Measurements from ENCODE around the gene ESRRA. TPM values are rescaled to one million over a fixed set of nuclear protein-coding genes. Genes with fewer than 3 reads are reported as not detected.

ESRRA gene
- total and polyA plus RNA-seq, 2 of the 4 experiments (the other 2 are of a cell fraction) = 10.2 to 15.0 TPM

- Histone ChIP-seq H4K5ac (ENCODE audit: low read depth, low read length) (no peak overlapping the region), H3K27me3 (ENCODE audit: control insufficient read depth, insufficient read depth, low read length) (no peaks in the 10 kb centered on the region), H3K27ac (ENCODE audit: insufficient read depth, low read length) (no peak overlapping the region), H2BK20ac (ENCODE audit: low read depth, low read length) (no peak overlapping the region), H3K23ac (ENCODE audit: low read depth, low read length) (no peak overlapping the region), H3K9ac (ENCODE audit: low read depth, low read length) (no peak overlapping the region), H4K91ac (ENCODE audit: insufficient read depth, low read depth, low read length) (no peak overlapping the region), H3K56ac (ENCODE audit: extremely low read depth, insufficient read depth, low read length) (no peak overlapping the region), H3K14ac (replicated peaks; ENCODE audit: low read depth, low read length) (no peak overlapping the region), H2AK9ac (replicated peaks; ENCODE audit: low read depth, low read length, poor library complexity) (no peak overlapping the region), H3K9me1 (ENCODE audit: insufficient read depth, low read length) (peaks cover 14% of the 10 kb centered on the region), H2BK5ac (ENCODE audit: low read depth, low read length, poor library complexity, severe bottlenecking) (no peak overlapping the region), H2AFZ (replicated peaks; ENCODE audit: low read length, poor library complexity) (no peak overlapping the region), H3K79me1 (ENCODE audit: low read depth in 1 of 2, low read length in 2 of 2) (peaks cover 7 to 31% of the 10 kb centered on the region in 2 experiments), H3K9me3 (ENCODE audit: control insufficient read depth, insufficient read depth, low read length) (no peaks in the 10 kb centered on the region), H2BK120ac (ENCODE audit: low read depth, low read length) (no peak overlapping the region), H3K4me2 (ENCODE audit: low read depth, low read length) (no peak overlapping the region), H2BK15ac (ENCODE audit: low read depth, low read length) (no peak overlapping the region), H4K8ac (ENCODE audit: low read depth in 2 of 2, low read length in 2 of 2) (no peak overlapping the region), H2AK5ac (ENCODE audit: low read depth, low read length) (peak overlapping the region; percentile 17; the same call in 1 of the 2 replicates), H3K4ac (ENCODE audit: low read depth, low read length) (no peak overlapping the region), H3K4me1 (ENCODE audit: control insufficient read depth, insufficient read depth, low read length) (peaks cover 10% of the 10 kb centered on the region), H4K20me1 (ENCODE audit: insufficient read depth, low read length) (no peaks in the 10 kb centered on the region; the same call in 1 of the 2 replicates), H3K18ac (ENCODE audit: low read depth, low read length) (no peak overlapping the region), H3K36me3 (ENCODE audit: control insufficient read depth, insufficient read depth, low read length) (peaks cover 22% of the 10 kb centered on the region), H3K4me3 (ENCODE audit: insufficient read depth, low read depth, low read length) (no peak overlapping the region)
- in situ Hi-C loops (cut with MboI; ENCODE audit: low sequenced_read_pairs) = no loop called here
- no peak for TF ChIP-seq RAD21 (IDR thresholded peaks at IDR 0.05; ENCODE audit: low read length)
- TF ChIP-seq CHD1 (IDR thresholded peaks at IDR 0.05; ENCODE audit: low read depth, low read length) = no peak
- TF ChIP-seq CTCF (conservative IDR thresholded peaks at IDR 0.05; ENCODE audit: low read depth, low read length) = no peak
- no peak for TF ChIP-seq POLR2A (IDR thresholded peaks at IDR 0.05; ENCODE audit: low read depth, low read length)
- no peak for TF ChIP-seq BHLHE40 (IDR thresholded peaks at IDR 0.05; ENCODE audit: low read depth, low read length)
- no peak for ATAC-seq (ENCODE audit: low read depth)
- ChIA-PET POLR2A (ENCODE audit: unreplicated experiment) (no interaction called here), CTCF (interaction anchor here (0.6 to 1.5 kb wide), 2 partner anchors 10 to 16 kb away, joined by 3 to 4 read pairs; partner anchors contain the start of gene ESRRA)
- intact Hi-C loops (cut with micrococcal nuclease) = no loop called here
- 79% methylated on average over 3 of the region's 5 CpGs; no CpG with 5 or more reads in 1 of the 2 experiments for WGBS, 2 experiments (ENCODE audit: extremely low coverage in 2 of 2, insufficient read length in 1 of 2)
- DNase-seq = peak; percentile 38
- dilution Hi-C loops (cut with HindIII; ENCODE audit: low sequenced_read_pairs, unreplicated experiment) = no loop called here
- BruUV-seq (replicated peaks) = no TSS peak
Observed at GRCh38 chr11:64321533-64321932, 16.2 kb downstream of the ESRRA start.

All from IMR-90 (cell line).